Cardiac fibroblast (primary cell): ENCODE data around the gene PIK3R3.
A peak's percentile ranks its signal among the peaks of the same experiment; 100 is the strongest.
"Not testable (repeated sequence)": the region's sequence is repeated elsewhere in the genome, so short reads cannot be mapped to it uniquely, and the experiment has no call there.

ENCODE experiments used
- DNase-seq, 2 donors: peaks; one replicate each; pipeline versions ENCODE4 v3.0.0 to v3.0.0-alpha.2; 2010; ENCODE audit warnings: low read depth in 2 of 2
- H3K4me3 ChIP-seq, 2 donors: replicated peaks in 1 of 2; 1 replicate in 1 of 2; 2 replicates in 1 of 2; pipeline ENCODE4 v1.5.1; 2011; ENCODE audit warnings: low read depth in 2 of 2, low read length in 2 of 2, mild to moderate bottlenecking in 2 of 2, moderate library complexity in 1 of 2
- CTCF ChIP-seq: IDR thresholded peaks from one replicate; pipeline ENCODE4 v1.5.1; 2011; ENCODE audit warnings: low read depth, mild to moderate bottlenecking, low read length, inconsistent platforms

PIK3R3 gene

DNA sequence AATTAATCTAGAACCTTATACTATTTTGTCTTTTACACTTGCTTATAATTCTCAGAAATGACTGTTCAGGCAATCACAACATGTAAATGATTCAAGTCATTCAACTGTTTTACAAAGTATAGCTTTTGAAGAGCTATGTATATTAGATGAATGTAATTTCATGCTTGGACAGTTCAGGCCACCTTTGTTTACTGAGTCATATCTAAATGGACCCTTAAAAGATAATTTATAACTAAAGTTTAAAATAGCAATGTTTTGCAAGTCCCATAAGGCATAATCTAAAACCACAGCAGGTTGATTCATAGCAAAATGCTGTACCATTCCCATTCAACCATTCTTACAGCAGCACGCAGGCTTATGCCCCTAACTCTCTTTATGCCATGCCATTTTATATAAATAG is 64.8 kb downstream of the PIK3R3 start:
- H3K4me3 ChIP-seq = no peak overlapping the region
- no peak for DNase-seq
- no peak for TF ChIP-seq CTCF

GRCh38 chr1:46065405-46065804 is 67.0 kb downstream of the PIK3R3 start:
- DNase-seq = peak in 1 of 2 donors; percentile 6
- no peak for TF ChIP-seq CTCF
- H3K4me3 ChIP-seq = no peak overlapping the region

GRCh38 chr1:46064708-46065107 is 67.7 kb downstream of the PIK3R3 start:
- no peak overlapping the region for H3K4me3 ChIP-seq
- TF ChIP-seq CTCF = no peak
- no peak for DNase-seq

- no peak for TF ChIP-seq CTCF
- no peak overlapping the region for H3K4me3 ChIP-seq
- peak; percentile 7 to 11 for DNase-seq
Observed at GRCh38 chr1:46062651-46063319, 69.6 kb downstream of the PIK3R3 start.

DNA sequence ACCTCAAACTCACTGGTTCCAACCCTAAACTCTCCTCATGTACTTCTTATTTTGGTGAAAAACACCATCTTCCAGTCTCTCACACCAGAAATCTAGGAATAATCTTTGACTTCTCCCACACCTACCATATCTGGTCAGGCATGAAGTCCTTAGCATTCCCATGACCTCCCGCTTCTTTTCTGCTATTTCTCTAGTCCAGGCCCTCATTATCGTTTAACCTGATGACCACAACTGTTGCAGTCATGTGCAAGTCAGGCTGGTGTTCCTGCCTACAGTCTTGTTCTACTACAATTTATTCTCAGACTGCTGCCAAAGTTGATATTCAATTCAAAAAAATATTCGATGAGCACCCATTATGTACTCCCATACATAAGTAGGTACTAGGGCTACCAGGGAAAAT is 71.3 kb downstream of the PIK3R3 start:
- no peak for TF ChIP-seq CTCF
- no peak for DNase-seq
- no peak overlapping the region for H3K4me3 ChIP-seq

- no peak for TF ChIP-seq CTCF
- no peak for DNase-seq
- H3K4me3 ChIP-seq = no peak overlapping the region
Observed at GRCh38 chr1:46058936-46059335, 73.5 kb downstream of the PIK3R3 start.

DNA sequence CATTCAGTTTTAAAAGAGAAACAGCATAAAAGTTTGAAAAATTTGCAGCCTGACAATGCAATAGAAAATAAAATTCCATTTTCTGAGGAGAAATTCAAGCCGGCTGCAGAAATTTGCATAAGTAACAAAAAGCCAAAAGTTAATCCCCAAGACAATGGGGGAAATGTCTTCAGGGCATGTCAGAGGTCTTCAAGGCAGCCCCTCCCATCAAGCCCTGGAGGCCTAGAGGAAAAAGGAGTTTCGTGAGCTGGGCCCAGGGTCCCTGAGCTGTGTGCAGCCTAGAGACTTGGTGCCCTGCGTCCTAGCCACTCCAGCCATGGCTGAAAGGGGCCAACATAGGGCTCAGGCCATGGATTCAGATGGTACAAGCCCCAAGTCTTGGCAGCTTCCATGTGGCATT is 74.6 kb downstream of the PIK3R3 start:
- H3K4me3 ChIP-seq = no peak overlapping the region
- TF ChIP-seq CTCF = no peak
- no peak for DNase-seq

DNA sequence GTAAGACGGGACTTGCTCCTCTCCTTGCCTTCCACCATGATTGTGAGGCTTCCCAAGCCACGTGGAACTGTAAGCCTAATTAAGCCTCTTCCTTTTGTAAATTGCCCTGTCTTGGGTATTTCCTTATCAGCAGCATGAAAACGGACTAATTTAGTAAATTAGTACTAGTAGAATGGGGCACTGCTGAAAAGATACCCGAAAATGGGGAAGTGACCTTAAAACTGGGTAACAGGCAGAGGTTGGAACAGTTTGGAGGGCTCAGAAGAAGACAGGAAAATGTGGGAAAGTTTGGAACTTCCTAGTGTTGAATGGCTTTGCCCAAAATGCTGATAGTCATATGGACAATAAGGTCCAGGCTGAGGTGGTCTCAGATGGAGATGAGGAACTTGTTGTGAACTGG is 75.2 kb downstream of the PIK3R3 start:
- not testable (repeated sequence) for H3K4me3 ChIP-seq, DNase-seq
